HG03108 (cell line): ENCODE results near the gene EPB41L1.
"Not testable (repeated sequence)": the region's sequence is repeated elsewhere in the genome, so short reads cannot be mapped to it uniquely, and the experiment has no call there.

Source experiments
- ATAC-seq: cut with Tn5 transposase; IDR thresholded peaks from one replicate; pipeline ENCODE4 v1.9.1; 2021; ENCODE audit warnings: moderate library complexity; ENCODE audit not compliant: unreplicated experiment

The EPB41L1 gene

DNA sequence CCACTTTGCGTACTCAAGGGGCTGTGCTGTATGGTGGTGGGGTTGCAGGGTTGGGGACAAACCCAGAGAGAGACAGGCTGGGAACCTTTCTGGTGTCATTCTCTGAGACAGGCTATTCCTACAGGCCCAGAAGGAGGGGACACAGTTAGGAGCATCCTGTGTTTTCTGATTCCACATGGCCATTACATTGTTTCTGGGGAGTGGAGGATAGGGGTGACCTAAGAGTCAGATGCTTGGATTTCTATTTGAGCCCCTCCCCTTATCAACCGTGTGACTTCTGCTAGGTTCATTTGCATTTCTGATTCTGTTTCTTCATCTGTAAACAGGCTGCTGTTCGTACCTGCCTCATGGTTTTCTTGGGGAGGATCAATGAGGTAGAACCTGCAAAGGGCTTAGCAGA lies 29.4 kb upstream of the EPB41L1 start:
- no peak for ATAC-seq

DNA sequence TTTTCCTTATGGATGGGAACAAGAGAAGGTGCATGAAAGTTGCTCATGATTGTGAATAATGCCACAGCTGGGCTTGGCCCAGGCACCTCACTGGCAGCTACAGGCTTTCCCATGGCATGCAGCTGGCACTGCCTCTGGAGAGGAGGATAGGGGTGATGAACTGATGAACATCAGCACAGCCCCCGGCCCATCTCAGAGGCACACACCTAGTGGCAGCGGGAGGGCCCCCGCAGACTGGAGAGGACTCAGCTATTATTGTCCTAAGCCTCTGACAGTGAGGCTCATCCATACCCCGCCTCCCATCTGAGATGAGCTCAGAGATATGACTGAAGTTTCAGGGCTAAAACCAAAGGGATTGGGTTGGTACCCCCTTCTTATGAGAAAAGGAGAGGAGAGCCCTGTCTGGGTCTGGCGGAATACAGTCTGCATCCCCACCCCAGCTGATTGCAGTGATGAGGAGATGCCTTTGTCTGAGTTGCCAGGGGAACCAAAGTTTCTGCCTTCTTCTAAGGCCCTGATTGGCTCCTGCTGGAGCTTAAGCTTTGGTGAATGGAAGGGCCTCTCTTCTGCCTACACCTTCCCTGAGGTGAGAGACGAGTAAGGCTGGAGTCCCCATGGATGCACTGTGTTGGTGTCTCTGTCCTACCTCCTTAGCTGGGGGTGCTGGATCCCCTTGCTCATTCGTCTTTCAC lies 27.6 kb upstream of the EPB41L1 start:
- ATAC-seq, result no peak

DNA sequence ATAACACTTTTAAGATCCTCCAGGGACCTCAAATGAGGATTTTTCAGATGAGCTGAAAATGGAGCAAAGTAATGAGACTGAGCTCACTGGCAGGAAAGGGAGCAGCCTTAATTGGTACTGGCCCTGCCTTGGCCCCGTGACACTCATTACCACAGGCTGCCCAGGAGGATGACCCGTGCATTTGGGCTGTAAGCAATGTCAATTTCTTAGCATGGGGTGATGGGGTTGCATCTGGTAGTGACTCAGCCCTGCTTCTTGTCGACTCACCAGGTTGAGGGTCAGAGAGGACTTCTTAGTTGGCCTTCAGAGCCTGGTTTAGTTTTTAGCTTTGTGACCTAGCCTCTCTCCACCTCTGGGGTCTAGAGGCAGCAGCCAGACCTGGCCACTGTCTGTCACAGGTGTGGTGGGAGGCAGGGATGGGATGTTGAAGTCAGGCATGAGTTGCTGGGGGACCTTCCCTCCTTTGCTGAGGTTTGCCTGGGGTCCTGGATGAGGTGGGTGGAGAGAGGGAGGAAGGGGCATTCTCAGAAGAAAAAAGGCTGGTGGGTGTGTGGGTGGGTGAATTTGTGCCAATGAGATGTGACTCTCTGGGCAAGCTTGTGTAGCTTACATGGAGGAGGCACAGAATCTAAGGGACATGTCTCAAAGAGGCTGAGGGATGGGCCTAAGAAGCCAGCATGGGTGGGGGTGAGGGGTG lies 25.9 kb upstream of the EPB41L1 start:
- ATAC-seq, result no peak

DNA sequence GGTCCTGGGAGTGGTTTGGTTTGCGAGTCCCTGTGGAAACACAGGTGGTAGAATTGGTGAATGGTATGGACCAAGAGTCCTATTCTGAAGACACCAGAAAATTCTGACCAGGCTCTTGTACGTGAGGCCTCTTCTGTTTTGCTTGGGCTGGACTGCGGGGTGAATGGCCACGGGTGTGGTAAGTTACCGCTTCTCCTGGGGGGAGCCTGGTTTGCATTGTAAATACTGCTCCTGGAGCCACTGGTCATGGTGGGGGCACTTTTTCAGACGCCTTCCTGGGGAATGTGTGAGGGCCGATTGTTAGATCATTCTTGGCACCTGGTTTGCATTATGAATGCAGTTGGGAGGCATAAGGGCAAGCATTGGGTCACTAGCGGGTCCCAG lies 25.4 kb upstream of the EPB41L1 start:
- ATAC-seq, result no peak

DNA sequence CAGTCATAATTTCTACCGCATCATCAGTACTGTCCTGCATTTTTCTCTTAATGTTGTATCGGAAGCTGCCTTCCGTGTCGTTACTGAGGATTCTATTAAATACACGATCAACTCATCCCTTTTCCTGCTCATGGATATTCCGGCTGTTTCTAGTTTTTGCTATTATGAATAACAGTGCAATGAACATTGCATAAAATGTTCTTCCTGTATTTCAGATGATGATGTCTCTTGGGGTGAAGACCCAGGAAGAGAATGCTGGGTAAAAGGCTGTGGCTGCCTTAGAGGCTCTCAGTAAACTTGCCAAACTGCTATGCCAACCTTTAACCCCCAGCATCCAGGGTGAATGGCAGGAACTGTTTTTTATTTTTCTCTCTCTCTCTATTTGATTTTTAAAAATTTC lies 24.1 kb upstream of the EPB41L1 start:
- no peak for ATAC-seq

DNA sequence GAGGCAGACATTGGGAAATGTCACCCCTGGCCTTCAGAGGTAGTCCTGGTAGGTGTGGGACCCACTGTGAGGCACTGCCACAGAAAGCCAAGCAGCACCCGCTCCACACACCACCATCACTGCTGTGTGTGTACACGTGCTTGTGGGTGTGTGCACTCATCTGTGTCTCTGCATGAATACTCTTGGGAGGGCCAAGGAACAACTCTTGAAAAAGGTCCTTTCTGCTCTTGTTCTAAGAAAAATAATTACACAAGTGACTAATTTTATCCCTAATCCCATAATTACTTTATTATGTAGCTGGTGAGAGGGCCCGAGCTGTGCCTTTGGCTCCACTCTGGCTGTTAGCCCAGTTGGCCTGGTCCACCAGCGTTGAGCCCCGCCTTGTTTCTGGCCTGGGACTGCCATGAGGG lies 21.7 kb upstream of the EPB41L1 start:
- no peak for ATAC-seq

DNA sequence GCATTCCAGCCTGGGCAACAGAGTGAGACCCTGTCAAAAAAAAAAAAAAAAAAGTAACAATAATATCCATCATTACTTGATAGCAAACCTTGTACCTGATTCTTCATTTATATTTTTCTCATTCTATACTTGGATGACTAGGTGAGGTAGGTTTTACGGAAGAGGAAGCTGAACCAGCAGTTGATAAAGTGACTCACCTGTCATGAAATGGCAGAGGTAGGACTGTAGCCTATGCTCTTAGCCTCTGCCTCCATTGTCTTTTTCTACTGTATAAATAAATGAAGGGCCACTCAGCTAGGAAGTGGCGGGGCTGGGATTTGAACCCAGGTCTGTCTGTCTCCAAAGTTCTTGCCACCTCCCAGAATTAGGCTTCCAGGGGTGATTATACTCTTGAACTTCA lies 20.7 kb upstream of the EPB41L1 start:
- no peak for ATAC-seq

DNA sequence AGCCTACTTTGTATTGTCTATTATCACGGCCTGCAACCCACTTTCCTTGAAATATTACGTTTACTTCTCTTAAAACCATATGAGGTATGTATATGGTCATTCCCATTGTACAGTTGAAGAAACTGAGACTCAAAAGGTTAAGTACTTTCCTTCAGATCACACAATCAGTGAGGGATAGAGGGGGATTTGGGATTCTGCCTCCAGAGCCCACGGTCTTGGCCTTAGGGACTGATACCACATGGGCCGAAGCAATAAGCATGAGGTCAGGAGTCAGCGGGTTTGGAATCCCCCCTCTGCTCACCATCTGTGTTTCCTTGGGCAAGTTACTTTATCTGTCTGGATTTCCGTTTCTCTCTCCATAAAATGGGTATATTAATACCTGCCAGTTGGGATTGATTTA lies 19.4 kb upstream of the EPB41L1 start:
- ATAC-seq, result no peak

DNA sequence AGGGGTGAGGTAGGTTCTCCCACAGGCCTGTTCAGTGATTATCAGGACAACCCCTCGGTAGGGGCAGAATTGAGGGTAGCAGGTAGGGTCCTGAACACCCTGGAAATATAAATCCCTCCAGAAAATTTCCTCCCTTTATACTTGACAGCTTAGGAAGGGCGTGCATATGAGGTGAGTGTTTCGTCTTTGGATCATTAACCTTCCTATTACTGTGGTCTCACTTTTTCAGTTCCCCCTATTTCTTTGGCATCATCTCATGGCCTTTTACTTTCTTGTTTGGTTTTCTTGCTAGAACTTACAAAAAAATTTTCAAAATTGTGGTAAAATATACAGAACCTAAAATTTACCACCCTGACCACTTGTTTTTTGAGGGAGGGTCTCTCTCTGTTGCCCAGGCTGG lies 18.7 kb upstream of the EPB41L1 start:
- ATAC-seq, result no peak

DNA sequence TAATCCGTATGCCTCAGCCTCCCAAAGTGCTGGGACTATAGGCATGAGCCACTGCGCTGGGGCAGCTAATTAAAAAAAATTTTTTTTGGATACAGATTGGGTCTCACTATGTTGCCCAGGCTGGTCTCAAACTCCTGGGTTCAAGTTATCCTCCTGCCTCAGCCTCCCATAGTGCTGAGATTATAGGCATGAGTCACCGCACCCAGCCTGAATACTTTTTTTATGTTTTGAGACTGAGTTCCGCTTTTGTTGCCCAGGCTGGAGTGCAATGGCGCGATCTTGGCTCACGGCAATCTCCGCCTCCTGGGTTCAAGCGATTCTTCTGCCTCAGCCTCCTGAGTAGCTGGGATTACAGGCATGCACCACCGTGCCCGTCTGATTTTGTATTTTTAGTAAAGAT lies 17.2 kb upstream of the EPB41L1 start:
- not testable (repeated sequence) for ATAC-seq

DNA sequence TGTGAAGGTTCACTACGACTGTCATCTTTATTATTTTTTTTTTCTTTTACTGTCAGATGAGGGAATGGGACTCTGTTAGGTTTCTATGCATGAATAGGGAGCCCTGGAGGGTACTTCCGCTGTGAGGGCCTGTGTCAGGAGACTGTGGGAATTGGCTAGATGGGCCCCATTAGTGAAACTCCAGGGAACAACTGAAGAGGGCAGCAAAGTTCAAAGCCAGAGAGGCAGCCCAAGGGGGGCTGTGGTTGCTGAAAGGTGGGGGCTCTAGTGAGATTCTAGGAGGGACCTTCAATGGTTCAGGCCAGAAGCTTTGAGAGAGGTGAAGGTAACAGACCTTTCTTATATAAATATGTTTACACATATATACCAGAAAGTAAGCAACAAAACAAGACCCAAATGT lies 13.2 kb upstream of the EPB41L1 start:
- ATAC-seq, result no peak

DNA sequence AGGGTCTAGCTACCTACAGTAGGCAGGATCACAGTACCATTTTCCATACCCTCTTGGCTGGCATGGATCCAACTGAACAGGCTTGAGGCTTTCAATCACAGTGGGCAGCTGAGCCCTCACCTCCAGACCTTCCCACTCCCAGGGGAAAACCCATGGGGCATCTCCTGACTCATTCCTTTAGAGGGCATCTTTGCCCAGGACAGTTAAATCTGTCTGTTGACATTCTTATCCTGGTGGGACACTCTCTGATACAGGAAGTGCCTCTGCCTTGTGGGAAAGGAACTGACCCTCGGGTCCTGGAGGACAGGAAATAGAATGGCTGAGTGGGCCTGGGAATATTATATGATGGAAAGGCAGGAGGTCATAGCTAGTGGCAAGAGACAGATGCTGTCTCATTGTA lies 10.2 kb upstream of the EPB41L1 start:
- no peak for ATAC-seq

DNA sequence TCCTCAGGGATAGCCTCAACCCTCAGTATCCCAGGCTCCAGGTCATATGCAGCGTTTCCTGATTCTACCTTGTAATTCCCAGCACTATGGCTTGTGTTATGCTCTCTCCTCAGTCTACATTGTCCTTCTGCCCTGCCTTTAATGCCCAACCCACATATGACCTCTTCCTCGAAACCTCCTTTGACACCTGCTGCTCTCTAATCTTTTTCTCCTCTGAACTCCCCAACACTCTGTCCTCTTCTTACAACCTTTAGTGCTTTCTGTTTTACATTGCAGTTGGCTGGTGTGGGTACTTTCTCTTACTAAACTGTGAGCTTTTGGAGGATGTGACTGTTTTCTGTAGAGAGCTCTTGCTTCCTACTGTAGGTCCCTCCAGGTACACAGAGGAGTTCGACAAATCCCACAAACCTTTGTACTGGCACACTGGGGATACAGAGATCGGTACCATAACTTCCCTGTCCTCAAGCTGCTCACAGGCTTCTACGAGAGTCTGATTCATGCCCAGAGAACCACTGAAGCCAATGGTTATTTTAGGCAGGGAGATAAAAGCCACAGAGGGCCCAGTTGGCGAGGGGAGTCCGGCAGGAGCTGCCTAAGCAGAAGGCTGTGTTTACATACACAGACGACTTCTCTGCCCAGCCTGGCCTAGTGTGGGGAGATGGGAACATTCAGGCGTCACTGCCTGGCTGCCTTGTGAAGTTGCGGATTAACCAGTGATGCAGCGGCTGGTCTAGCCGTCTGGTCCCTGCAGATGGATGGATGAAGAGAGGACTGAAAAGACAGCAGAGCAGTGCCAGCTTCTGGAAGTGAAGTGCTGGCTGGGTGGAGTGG lies 8.4 kb upstream of the EPB41L1 start:
- ATAC-seq, result no peak

DNA sequence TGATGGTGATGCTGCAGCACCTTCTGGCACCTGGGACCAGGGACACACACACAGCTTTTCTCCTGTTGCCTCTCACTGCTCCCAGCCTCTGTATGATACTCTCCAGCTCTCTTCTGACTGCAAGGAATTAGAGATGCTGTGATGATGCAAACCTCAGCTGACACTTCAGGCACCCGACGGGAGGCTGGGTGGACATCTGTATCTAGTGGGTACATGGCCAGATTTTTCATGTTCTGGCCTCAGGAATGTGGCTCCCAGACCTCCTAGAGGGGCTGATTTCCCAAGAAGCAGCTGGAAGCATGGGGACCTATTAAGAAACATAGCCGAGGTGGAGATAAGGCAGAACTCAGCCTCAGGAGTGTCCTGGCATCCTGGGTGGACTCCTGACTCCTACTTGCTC lies 6.8 kb upstream of the EPB41L1 start:
- no peak for ATAC-seq

DNA sequence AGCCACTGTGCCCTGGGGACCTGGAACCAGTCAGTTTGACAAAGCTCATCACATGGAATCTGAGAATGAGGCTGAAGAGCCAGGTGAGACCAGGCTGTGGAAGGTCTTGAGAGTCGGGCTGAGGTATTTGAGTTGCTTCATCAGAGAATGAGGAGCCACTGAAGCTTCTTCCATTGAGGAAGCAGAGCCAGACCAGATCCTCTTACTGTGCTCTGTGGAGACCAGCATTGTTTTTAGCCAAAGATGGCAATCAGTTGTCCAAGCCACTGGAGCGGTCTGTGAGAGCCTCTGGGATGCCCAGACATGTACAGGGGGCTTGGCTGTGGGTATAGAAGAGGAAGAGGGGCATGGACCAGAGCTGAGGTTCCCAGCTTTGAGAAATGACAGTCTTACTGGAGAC lies 6.1 kb upstream of the EPB41L1 start:
- no peak for ATAC-seq

DNA sequence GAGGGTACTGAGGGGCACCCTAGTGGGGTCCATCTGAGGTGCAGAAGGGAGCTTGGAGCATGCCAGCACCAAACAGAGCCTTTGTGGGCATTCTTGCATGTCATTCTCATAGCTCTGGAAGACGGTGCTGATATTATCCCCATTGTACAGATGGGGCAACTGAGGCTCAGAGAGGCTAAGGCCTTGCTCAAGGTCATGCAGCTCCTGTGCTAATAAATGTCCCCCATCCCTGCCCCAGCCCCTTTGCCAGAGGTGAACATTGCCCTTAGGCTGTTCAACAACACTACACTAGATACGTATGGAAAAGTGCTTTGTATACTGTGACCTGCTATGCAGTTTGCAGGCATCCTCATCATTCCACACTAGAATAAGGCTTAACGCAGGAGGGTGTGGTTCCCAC lies 5.5 kb upstream of the EPB41L1 start:
- ATAC-seq, result no peak

DNA sequence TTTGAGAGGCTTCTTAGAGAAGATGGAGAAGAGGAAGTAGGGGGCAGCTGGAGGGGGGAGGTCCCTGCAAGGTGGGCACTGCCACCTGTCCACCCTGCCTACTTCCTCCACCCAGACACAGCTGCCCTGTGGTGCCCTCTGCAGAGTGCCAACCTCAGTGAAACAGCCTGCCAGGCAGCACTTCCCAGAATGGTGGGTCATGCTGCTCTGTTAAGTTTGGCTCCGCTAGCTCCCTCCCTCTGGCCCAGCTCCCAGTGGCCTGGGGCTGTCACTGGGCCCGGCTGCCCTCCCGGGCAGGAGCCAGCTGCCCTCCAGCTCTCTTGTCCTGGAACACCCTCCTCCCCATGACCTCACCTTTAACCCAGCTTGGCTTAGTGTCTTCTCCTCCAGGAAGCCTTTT lies 5.1 kb upstream of the EPB41L1 start:
- no peak for ATAC-seq

DNA sequence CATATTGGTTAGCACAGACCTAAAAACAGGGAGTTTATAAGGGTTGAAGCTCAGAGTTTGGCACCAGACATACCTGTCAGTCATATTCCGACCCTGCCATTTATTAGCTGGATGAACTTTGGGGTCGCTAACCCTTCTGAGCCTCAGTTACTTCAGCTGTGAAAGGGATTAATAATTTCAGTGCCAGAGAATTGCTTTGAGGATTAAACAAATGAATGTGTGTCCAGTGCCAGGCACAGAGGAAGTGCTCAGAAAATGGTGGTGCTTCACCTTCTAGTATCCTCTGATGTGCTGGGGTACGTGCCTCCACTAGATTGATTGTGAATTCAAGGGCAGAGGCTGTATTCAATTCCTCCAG lies 4.1 kb upstream of the EPB41L1 start:
- no peak for ATAC-seq

DNA sequence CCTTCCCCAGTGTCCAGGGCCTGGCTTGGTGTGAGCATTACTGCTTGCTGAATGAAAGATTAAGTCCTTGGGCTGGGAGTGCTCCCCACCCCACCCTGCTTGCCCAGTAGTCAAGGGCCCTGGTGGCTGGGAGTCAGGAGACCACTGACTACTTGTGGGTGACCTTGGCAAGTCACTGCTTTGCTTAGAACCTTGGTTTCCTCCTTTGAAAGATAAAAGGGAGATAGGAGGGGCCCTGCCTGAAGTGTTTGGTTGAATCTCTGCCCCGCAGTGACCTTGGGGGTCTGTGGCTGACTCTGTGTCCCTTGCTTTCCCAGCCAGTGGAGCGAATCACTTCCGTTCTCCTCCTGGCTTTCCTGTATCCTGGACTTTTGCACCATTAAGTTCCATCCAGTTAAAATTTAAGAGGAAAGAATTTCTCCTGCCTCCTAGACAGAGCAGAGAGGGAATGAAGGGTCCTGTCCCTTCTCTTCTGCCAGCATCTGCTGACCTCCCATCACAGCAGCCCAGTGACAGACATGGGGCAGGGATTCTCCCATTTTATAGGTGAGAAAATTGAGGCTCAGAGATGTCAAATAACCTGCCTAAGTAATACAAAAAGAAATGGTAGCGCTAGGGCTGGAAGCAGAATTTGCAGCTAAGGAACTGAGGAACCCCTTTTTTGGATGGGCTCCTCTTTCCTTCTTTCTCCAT lies 3.5 kb upstream of the EPB41L1 start:
- no peak for ATAC-seq

DNA sequence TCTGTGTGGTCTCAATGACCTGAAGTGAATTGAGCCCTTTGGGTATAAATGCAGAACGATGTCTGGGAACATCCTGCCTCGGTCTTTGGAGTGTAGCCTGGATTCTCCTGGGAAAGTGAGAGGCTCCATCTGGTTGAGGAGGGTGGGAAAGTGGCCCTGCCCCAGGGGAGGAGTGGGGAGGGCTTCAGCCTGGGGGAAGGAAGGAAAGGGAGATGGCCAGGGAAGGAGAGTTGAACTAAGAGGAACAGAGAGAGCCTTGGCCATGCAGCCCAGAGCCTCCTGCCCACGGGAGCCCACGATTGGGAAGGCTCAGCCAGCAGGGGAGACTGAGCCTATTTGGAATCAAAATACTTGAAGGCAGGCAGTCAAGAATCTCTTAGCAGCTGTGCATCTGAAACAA lies 2.3 kb upstream of the EPB41L1 start:
- ATAC-seq, result no peak

DNA sequence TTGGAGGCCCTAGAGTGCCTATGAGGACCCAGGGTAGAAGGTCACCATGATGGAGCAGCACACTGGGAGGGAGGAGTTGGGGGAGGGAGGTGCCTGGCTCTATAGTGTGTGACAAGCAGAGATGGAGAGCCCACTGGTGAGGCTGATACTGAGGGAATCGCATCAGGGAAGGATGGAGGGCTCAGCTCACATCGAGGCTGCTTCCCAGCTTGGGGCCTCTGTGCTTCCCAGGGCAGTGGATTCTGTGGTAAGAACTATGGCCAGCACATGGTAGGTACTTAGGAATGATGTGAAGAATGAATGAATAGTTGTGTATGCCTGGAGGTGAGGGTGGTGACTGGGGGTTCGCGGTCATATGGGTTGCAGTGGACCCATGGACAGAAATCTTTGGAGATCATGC lies 1.3 kb upstream of the EPB41L1 start:
- ATAC-seq, result no peak
